Left lung (tissue), 10 donors: Measurements from ENCODE around the gene HFM1. TPM values are rescaled to one million over a fixed set of nuclear protein-coding genes. Genes with fewer than 3 reads are reported as not detected.

Experiments
- ATAC-seq: fragments of 200-7000 bp; cut with Tn5 transposase; one replicate; pipeline ENCODE4 v1.9.1; 2020; ENCODE audit warnings: moderate library complexity
- DNase-seq, 4 donors: peaks; one replicate each; pipeline ENCODE4 v3.0.0-alpha.2; 2013 to 2020
- H3K27ac ChIP-seq, 2 donors: fragments of 200-600 bp; sonication (generic) in 1 of 2; one replicate each; pipeline versions ENCODE4 v1.5.0 to v1.8.0; 2020 to 2021
- H3K27me3 ChIP-seq, 2 donors: fragments of 200-600 bp; sonication (generic) in 1 of 2; one replicate each; pipeline versions ENCODE4 v1.5.0 to v1.8.0; 2020 to 2021
- H3K36me3 ChIP-seq, 2 donors: fragments of 200-600 bp; sonication (generic) in 1 of 2; one replicate each; pipeline versions ENCODE4 v1.5.0 to v1.8.0; 2020 to 2021
- H3K4me1 ChIP-seq, 2 donors: fragments of 200-600 bp; one replicate each; pipeline ENCODE4 v1.8.0; 2021
- H3K4me3 ChIP-seq, 2 donors: fragments of 200-600 bp; sonication (generic) in 1 of 2; one replicate each; pipeline versions ENCODE4 v1.5.0 to v1.8.0; 2020 to 2021; ENCODE audit warnings: mild to moderate bottlenecking in 1 of 2
- H3K9me3 ChIP-seq, 2 donors: fragments of 200-600 bp; sonication (generic) in 1 of 2; one replicate each; pipeline versions ENCODE4 v1.5.0 to v1.8.0; 2020 to 2021
- CTCF ChIP-seq, 2 donors: fragments of 200-600 bp; sonication (generic) in 1 of 2; IDR thresholded peaks; one replicate each; pipeline versions ENCODE4 v1.5.0 to v1.8.0; 2021; ENCODE audit warnings: antibody characterized with exemption in 2 of 2
- intact Hi-C, 2 donors: fragments of 100-400 bp; cut with DNase I; formaldehyde crosslinking; loops; one replicate each; pipeline versions ENCODE4 v1.11.2 to v1.14.2; 2022
- polyA plus RNA-seq, 6 donors: library from polyadenylated mRNA; unstranded; fragments of 120-200 nt; gene quantifications; one replicate each; pipeline ENCODE4 v1.2.1, GENCODE V29; 2013; ENCODE audit not compliant: insufficient read length in 6 of 6
- total RNA-seq, 2 donors: library from RNA; stranded (reverse); fragmentation: NEBNext Ultra II Directional; extraction: Animal tissue kit (Norgen Biotek cat#: 25700); gene quantifications; one replicate each; pipeline ENCODE4 v1.2.1, GENCODE V29; 2021
- donor health status: DM: no; HTN: yes; CAD: no.
- donor health status: DM: no; HTN: no; CAD: no.

Gene HFM1
- total and polyA plus RNA-seq, 8 donors = 0.58 to 14.7 (median 9.4) TPM

GRCh38 chr1:91406773-91407389 is 2.2 kb upstream of the HFM1 start:
- ATAC-seq = no peak
- Histone ChIP-seq H3K9me3 (no peaks in the 10 kb centered on the region), H3K27ac (no peak overlapping the region), H3K36me3 (no peaks in the 10 kb centered on the region), H3K27me3 (peaks cover 0 to 25% of the 10 kb centered on the region in 2 donors), H3K4me1 (peaks cover 0 to 13% of the 10 kb centered on the region in 2 donors), H3K4me3 (no peak overlapping the region)
- intact Hi-C loops = loop anchor here in 1 of 2 donors (10.0 kb wide), 1 partner anchor 232 kb away; no protein-coding TSS in a partner anchor
- no peak for TF ChIP-seq CTCF (IDR thresholded peaks at IDR 0.05)
- DNase-seq = no peak

GRCh38 chr1:91402023-91402422 is 2.6 kb downstream of the HFM1 start:
- H3K27ac ChIP-seq = no peak overlapping the region
- ATAC-seq (no peak), DNase-seq (peak in 2 of 4 donors; percentile 16 to 19)
- TF ChIP-seq CTCF (IDR thresholded peaks at IDR 0.05) = peak in 1 of 2 donors; percentile 42
- intact Hi-C loops = loop anchor here in 1 of 2 donors (10.0 kb wide), 1 partner anchor 227 kb away; no protein-coding TSS in a partner anchor
- H3K4me3 ChIP-seq = no peak overlapping the region
- peaks cover 0 to 13% of the 10 kb centered on the region in 2 donors for H3K4me1 ChIP-seq
- H3K9me3 ChIP-seq = no peaks in the 10 kb centered on the region
- H3K27me3 ChIP-seq = peaks cover 0 to 25% of the 10 kb centered on the region in 2 donors
- H3K36me3 ChIP-seq = no peaks in the 10 kb centered on the region

- TF ChIP-seq CTCF (IDR thresholded peaks at IDR 0.05) = no peak
- intact Hi-C loops = loop anchor here in 1 of 2 donors (10.0 kb wide), 1 partner anchor 225 kb away; no protein-coding TSS in a partner anchor
Observed at GRCh38 chr1:91400133-91400725, 4.4 kb downstream of the HFM1 start.

GRCh38 chr1:91398291-91398690 is 6.3 kb downstream of the HFM1 start:
- no peak for ATAC-seq

More at GRCh38 chr1:91400133-91400725, 4.4 kb downstream of the HFM1 start:
- Histone ChIP-seq H3K4me1 (peaks cover 0 to 13% of the 10 kb centered on the region in 2 donors), H3K9me3 (no peaks in the 10 kb centered on the region), H3K4me3 (no peak overlapping the region), H3K27ac (no peak overlapping the region), H3K36me3 (no peaks in the 10 kb centered on the region), H3K27me3 (peaks cover 0 to 21% of the 10 kb centered on the region in 2 donors)
- DNase-seq (no peak), ATAC-seq (no peak)

More at GRCh38 chr1:91398291-91398690, 6.3 kb downstream of the HFM1 start:
- intact Hi-C loops = no loop called here
- Histone ChIP-seq H3K36me3 (no peaks in the 10 kb centered on the region), H3K27ac (no peak overlapping the region), H3K4me3 (no peak overlapping the region), H3K4me1 (no peaks in the 10 kb centered on the region), H3K27me3 (peaks cover 0 to 5% of the 10 kb centered on the region in 2 donors), H3K9me3 (no peaks in the 10 kb centered on the region)
- no peak for TF ChIP-seq CTCF (IDR thresholded peaks at IDR 0.05)
- no peak for DNase-seq
